ENCODE measurements around the gene AMPH.
"Not testable (repeated sequence)": the region's sequence is repeated elsewhere in the genome, so short reads cannot be mapped to it uniquely, and the experiment has no call there.

The AMPH gene

DNA sequence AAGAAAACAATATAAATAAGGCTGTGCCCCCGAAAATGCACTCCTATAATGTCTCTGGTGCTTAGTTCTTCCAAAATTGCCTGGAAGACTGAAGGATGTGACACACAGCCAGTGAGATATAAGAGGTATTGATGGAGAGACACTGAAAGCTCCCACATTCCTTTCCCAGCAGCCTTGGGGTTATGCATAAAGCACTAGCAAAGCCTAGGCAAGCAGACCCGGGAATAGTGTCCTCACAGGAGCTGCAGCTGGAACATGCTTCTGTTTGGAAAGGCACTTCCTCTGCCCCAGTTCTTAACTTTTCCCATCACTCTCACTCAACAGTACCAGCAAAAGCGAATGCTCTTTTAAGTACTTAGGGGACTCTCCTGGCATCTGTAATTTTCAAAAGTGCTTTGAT is 178.0 kb downstream of the AMPH start:
- no peak for DNase-seq

DNA sequence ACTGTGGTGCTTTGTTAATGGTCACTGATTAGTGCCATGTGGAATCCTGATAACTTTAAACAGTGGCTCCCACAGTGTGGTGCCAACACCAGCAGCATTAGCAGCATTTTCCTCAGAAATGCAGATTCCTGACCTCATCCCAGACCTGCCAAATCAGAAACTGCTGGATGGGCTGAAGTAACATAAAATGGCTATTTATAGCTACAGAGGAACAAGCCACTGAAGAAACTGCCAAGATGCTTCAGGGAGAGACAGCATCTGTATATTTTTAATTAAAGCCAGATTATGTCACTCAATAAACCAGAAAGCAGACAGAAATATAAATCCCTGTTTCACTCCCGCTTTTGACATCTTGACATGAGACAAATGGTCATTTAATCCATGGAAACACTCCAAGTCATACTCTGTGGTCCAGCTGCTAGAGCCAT is 178.5 kb downstream of the AMPH start:
- DNase-seq: no peak

DNA sequence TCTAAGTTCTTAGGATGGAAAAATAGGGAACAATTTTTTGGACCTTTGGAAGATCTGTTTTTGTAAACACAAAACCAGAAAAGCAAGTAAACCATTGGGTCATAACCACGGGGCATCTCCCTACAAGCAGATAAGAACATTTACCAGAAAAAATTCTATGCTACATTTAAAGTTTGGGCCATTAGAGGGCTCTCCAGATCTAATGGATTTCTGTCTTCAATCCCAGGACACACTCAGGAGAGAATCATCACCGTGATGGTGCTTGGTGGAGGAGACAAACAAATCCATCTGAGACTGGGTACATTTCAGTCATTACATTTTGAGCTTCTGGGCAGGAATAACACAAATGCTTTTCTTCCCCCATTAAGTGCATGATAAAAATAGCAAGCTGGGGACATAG is 179.3 kb downstream of the AMPH start:
- DNase-seq: no peak

DNA sequence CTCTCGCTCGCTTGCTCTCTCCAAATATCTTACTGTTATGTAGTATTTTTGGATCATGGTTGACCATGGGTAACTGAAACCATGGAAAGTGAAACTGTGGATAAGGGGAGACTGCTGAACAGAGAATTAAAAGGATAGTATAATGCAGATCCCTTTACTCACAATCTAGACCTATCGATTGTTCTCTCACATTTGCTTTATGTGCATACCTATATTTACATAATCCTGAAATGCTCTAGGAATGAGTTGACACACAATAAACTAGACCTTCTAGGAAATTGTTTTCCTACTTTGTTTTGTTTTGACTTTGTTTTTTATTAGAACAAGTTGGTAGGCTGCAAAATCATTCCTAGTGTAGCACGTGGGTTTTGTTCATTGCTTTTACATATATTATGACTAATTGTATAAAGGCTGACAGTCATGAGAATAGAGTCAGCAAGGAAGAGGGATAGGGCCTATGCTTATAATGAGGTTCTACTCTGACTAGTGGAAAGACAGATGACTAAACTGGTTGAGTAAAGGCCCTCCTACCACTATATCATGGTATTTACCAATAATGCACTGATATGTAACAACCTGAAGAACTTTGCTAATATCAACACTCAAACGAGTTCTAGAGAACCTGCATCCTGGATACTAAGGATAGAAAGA is 182.5 kb downstream of the AMPH start:
- DNase-seq: no peak

DNA sequence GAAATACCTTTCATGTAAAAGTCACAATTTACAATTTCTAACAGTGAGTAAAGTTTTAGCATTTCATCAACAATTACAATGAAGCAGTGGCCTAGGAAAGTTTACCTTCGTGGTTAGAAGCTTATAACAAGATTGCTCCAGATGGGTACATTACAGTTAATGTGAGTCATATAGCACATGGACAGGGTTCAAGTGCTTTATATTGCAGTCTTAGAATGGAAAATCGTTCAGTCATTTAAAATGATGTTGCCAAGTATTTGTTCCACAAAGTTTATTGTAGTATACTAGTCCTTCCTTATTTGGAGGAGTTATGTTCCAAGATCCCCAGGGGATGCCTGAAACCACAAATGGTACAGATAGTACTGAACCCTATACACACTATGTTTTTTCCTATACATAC is 183.1 kb downstream of the AMPH start:
- no peak for DNase-seq

DNA sequence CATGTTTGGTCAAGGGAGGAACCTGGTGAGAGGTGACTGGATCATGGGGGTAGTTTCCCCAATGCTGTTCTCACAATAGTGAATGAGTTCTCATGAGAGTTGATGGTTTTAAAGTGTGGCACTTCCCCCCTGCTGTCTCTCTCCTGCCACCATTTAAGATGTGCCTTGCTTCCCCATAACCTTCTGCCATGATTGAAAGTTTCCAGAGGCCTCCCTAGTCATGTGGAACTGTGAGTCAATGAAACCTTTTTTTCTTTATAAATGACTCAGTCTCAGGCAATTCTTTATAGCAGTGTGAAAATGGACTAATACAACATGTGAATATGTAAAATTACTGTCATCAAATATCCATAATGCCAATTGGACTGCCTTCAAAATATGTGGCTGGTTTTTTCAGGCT is 192.2 kb downstream of the AMPH start:
- DNase-seq: no peak

DNA sequence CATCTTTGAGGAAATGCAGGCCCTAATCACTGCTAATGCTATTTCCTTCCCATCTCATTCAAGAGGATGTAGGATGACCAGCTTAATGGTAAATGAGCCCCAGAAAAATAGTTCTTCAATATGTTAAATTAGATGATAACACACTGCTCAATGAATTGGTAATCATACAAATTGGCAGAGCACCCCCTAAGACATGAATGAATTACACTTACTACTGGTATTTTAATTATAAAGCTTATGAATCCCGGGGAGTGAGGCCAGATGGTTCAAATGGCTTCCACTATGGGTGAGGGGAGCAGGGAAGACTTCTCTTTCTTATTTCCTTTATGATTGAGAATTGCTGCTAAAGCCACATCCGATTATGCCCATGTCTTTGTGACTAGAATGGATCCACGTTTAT is 198.5 kb downstream of the AMPH start:
- no peak for DNase-seq

DNA sequence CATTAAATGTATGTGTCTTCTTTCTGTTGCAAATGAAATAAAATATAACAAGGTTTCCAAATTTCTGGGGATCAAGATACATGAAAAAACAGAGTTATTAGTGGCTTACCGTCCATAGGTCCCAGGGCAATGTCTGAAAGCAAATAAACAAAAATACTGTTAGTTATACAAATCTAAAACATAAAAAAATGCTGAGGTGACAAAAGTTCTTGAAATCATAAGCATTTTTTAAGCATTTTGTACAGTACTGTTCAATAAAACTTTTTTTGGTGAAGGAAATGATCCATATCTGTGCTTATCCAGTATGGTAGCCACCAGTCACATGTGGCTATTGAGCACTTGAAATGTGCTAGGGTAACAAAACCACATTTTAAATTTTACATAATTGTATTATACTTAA is 199.1 kb downstream of the AMPH start:
- no peak for DNase-seq

DNA sequence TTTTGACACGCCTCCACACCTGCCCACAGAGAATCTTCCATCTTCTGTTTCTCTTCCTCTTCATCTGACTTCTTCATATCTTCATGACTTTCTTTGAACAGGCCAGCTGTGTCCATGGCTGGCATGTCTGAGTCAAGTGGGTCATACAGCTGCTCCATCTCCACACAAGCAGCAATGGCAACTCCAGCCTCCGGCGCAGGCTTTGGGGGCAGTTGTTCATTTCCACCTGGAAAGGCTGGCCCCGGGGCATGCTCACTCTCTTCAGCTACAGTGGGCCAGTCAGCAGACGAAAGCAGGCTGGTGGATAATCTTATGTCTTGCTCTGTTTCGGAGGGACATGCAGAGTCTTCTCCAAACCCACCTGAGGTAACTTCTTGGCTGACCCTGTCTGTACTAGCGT is 202.1 kb downstream of the AMPH start:
- no peak for DNase-seq

DNA sequence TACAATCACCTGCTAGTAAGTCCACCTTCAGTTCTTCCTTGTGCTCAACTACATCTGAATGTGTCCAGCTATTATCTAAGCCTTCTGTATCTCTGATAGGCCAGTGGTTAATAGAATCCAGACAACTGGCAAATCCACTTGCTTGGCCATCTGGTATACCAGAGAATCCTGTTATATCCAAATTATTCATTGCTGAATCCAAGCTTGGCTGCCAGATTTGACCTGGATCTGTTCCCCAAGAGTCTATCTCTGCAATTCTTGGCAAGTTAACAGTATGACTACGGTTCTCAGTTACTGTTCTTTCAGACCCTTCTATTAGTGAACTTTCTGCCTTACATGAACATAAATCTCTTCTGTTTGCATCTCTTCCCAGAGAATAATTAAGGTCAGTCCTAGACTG is 203.1 kb downstream of the AMPH start:
- no peak for DNase-seq

DNA sequence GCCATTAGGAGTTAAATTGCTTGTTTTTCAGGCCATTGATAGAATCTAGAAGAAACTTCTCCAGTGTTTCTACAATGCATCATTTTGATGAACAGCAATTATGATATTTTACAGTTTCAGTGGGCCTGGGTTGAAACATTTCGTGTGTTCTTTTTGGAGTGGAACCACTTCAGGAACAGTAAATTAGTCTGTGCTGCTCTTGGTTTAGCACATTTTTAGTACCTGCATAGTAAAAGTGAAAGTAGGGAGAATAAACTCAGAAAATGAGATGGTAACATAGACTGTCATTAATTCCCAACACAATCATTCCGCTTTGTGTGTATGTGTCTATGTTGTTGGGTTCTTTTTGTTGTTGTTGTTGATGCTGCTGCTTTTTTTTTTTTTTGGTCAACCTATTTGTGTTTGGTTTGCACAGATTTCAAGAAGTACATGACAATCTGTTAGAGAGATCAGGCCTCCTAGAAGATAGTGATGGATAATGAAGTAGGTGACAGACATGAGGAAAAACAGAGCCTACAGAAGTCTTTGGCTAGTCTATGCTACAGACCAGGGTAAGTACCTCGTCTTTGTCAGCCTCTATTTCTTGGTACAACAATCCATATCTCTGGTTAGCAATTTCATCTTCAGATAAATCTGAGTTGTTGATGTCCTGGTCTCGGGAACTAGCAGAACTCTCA is 203.8 kb downstream of the AMPH start:
- DNase-seq: no peak

DNA sequence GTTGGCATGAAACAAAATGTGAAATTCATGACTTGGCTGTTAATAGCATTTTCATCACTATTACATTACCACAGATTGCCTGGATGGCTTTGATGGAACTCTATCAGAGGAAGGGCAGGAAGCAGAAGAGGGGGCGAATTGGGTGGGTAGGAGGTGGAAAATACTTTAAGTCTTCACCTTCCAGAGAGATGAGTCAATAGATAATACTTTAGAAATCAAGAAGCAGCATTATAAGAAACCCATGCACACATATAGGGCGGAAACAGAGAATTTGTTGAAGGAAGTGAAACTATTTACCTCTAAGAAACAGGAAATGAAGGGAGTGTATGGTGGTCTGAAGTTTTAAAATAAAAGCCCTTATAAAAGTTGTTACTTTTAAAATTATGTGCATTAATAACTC is 205.7 kb downstream of the AMPH start:
- no peak for DNase-seq

DNA sequence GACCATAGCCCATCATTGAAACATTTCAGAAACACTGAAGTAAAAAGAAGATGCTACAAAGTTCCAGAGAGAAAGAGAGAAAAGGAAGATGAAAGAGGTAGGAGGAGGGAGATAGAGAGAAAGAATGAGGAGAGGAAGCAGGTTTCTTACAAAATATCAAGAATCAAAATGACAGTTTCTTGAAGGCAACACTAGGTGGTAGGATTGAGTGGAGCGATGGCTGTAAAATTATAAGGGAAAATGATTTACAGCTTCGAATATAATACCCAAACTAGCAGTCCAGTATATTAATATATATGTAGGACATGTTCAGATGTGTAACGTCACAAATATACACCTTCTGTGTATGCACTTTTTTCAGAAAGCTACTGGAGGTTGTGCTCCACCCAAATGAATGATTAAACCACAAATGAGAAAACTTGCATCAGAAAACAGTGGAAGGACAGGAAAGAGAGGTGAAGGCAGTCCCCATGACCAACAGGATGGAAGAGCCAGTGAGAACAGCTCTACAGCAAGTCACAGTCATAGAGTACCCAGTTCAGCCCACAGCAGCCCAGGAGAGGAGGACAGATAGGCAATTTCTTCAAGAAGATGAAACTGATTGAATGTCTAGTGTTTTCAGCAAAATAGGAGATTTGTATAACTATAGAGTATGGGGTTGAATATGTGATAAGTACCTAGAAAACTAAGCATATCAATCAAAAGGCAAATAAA is 206.3 kb downstream of the AMPH start:
- no peak for DNase-seq

DNA sequence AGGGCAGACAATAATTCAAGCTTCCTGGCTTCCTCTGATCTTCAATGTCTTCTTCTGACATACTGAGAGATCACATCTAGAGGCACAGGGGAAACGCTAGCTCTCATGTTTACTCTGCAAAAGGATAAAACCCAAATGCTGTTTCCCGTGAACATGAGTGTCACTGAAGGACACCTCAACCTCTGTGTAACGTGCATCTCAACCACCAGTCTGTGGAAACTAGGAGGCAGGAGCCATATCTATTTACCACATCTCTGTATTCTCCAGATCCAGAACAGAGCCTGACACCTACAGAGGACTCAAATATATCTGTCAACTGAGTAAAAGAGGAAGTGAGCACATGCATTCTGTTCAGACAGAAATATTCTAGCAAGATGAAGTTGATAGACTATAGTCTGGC is 217.4 kb downstream of the AMPH start:
- no peak for DNase-seq

DNA sequence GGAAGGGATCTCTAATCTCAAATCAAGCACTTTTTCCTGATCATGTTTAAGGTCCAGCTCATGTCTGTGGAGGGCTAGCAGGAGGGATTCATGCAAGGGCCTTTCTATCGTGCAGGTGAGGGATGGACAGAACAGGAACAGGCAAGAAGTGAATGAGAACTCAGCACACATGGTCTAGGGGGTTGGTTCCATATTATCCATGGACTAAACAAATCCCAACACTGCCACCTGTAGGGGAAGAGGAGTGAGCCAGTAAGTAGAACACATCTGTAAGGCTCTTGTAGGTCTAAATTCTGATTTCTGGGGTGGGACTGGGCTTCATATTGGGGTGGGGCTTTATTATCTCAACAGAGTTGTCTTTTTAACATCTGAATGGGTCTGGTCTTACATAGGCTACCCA is 219.8 kb downstream of the AMPH start:
- DNase-seq: no peak

DNA sequence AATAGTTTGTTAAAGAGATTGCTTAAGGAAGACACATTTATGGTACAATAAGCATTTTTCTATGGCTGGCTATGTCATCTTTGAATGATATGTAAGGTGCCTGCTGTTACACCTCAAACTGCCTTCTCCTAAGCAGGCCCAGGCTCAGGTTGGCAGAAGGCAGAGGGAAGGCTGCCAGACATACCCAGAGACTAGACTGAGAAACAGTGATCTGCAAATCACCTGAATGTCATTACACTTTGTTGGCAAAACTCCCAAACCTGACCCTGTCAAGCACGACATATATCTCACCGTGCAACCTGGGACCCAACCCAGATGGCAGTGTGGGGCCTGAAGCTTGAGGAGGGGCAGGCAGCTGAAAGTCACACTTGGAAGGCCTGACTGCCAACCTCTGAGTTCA is 221.1 kb downstream of the AMPH start:
- DNase-seq: no peak

DNA sequence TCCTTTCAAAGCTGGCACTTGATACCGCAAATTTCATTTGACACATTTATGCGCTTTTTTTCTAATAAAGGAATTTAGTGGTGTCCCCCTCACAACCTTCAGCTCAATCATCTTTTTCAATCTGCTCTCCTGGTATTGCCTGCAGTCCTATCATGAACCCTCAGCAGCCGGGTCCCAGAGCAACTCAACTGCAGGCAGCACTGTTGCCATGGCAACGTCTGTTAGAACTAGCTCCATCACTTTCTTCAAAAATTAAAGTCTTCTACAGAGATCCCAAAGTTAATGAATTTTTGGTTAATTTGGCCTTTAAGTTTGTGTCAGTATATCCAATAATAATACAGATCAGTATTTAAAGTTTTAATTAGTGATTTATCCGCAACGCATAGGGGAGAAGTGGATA is 221.6 kb downstream of the AMPH start:
- no peak for DNase-seq

DNA sequence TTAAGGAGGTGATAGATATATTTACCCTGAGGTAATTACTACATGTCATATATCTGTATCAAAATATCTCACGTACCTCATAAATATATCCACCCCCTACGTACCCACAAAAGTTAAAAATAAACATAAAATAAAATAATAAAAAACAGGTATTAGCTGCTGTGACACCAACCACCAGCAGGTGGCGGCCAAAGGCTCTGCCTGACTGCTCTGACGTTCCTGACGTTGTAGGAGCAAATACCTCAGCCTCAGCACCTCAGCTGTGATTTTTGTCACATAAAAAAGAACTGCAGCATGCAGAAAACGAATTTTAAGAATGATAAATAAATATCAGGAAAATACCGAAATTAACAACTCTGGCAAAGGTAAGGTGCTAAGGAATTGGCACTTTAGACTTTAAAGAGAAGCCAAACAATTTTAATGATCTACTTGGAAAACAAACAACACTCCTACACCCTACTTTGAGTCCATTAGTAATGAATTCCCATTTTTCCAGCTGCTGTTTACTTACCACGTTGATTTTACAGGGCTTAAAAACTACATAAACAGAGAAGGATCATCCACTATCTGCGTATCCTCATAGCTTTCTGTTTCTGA is 232.3 kb downstream of the AMPH start:
- DNase-seq: peak; percentile 37

DNA sequence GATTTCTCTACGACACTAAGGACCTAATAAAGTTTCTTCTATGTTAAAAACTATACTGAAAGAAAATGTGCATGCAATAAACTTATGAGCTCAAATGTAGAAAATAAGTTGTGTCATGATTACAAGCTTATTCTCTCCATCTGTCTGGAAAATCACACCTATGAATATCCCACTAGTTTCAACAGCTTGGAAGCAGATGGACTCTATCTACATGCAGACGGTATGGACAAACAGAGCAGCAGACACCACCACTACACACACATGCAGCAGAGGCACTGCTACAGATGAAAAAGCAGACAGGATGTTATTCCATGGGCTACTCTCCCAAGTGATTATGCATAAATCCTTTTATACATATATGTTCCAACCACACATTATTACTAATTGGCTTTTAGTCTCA is 234.3 kb downstream of the AMPH start:
- no peak for DNase-seq

DNA sequence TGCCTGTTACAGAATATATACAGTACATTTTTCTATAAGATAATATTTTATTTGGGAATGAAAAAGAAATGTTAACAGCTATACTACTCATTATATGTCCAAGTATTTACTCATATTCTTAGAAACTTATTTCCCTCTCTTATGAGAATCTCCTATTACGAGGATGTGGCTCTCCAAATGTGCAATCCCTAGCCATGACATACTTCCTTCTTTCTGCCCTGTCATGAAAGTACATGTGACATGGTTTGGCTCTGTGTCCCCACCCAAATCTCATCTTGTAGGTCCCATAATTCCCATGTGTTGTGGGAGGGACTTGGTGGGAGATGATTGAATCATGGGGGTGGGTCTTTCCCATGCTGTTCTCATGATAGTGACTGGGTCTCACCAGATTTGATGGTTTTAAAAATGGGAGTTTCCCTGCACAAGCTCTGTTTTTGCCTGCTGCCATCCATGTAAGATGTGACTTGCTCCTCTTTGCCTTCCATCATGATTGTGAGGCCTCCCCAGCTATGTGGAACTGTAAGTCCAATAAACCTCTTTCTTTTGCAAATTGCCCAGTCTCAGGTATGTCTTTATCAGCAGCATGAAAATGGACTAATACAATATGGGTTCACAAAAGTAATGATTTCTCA is 235.1 kb downstream of the AMPH start:
- not testable (repeated sequence) for DNase-seq

DNA sequence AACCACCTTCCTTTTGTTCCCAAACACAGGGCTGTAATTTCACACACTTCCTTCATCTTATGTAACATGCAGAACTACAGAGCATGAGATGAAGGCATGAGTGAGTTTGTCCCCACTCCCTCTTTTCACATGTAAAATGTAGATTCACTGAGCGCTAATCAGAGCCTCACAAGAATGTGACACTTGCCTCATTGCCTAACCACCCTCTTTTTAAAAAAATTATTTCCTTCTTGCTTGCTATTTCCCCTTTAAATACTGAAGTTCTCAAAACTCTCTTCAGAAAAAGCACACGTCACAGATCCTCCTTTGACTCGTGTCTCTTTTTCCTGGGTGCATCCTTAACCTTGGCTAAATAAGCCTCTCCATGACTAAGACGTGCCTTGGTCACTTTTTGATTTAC is 236.5 kb downstream of the AMPH start:
- no peak for DNase-seq

DNA sequence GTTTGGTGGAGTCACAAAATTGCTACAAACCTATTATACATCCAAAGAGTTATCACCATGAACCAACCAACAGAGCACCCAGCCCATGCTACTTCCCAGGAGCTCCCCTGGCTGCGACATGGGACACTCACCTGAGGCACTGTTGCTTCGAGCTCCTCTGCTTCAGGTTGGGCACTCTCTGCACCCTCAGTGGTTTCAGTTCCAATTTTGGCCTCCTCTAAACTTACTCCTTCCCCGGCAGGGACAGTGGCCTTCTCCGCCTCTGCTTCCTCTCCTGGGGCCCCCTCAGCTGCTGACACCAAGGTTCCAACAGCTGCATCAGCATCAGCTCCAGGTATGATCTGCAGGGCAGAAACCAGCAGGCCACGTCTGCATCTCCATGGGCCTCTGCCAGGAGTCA is 237.3 kb downstream of the AMPH start:
- DNase-seq: no peak

DNA sequence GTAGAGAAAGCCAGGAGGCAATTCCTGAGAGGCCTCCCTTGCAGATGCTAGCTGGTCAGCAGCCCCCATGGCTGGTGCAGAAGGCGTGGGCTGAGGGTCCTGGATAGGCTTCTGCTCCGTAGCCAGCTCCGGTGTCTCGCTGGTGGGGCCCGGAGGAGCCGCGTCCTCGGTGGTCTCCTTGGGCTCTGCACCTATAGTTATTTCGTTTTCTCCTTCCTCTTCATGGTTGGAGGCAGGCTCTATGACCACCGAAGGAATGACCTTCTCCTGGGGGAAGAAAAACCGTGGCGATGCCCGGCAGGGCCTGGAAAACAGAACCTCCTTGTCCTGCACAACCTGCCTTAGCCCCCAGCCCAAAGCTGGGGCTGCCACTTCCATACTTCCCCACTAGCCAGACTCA is 239.4 kb downstream of the AMPH start:
- no peak for DNase-seq

DNA sequence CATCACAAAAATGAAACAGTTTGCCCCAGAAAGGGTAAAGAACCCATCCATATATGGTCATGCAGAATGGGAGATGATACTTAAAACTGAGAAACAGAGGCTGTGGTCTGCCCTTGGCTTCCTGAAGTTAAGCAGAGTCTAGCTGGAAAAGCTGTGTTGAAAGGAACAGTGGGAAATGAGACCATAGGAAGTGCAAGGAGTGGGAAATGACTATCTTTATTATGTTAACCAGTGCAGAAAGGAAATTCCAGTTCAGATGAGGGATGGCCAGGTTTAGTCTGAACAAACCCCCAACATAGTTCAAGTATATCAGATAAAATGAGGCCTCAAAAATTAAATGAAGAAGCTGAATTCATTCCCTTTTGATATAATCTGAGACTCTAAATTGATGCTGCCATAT is 245.5 kb downstream of the AMPH start:
- DNase-seq: no peak

Measured in central memory CD4-positive, alpha-beta T cell (primary cell).